NCI-H1417 (cell line): ENCODE results near the gene HES1.
"Not testable (repeated sequence)": the region's sequence is repeated elsewhere in the genome, so short reads cannot be mapped to it uniquely, and the experiment has no call there.

Experiments
- DNase-seq, 3 experiments: peaks; one replicate each; lab custom pipeline; 2025; lab: John Stamatoyannopoulos, UW

Gene HES1

DNA sequence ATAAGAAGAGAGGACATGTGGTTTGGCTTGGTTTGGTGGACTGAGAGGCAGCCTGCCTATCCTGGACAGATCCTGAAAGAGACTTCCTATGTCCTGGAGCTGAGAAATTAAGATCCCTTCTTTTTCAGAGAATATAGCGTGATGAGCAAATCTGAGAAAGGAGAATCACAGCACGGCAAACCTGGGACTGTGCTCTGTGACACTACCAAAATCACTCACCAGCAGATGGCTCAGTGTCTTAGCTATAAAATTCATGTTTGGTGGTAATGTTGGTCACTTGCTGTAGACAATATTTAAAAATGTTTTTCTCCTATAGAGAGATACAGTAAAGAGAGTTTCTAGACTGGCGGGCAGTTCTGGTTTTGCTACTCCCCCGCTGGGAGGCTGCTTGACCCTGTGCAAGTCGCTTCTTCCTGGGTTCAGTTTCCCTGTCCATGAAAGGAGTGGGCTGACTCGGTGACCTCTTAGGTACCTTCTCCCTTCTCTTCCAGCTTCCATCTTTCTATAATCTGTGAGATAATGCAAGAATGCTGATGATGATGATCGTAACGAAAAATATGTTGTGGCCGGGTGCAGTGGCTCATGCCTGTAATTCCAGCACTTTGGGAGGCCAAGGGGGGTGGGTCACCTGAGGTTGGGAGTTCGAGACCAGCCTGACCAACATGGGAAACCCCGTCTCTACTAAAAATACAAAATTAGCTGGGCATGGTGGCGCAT lies 7.6 kb upstream of the HES1 start:
- DNase-seq: no peak

GRCh38 chr3:194128919-194129295 lies 7.0 kb upstream of the HES1 start:
- not testable (repeated sequence) for DNase-seq

DNA sequence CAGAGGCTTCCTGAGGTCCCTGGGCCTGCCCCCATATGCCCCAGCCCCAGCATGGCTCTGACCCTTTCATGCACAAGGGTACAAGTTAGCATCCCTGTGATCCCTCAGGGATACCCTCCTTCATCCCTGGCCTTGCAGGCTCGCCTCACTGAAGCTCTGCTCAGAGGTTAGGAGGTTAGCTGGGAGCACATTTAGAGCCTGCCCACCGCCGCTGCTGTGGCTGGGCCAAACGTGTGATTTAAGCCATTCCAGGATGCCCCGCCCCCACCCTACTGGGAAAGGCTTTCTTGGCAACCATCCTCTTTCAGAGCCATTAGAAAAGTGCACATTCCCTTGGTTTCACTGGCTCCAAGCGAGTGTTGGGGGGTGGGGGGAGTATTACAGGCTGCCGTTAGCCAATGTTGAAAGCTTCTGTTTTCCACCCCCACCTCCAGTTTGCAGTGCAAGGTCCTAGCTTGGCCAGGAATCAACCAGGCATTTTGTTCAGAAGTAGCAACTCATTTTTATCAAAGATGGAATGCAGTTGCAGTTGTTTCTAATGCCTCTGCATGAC lies 6.3 kb upstream of the HES1 start:
- DNase-seq: no peak

DNA sequence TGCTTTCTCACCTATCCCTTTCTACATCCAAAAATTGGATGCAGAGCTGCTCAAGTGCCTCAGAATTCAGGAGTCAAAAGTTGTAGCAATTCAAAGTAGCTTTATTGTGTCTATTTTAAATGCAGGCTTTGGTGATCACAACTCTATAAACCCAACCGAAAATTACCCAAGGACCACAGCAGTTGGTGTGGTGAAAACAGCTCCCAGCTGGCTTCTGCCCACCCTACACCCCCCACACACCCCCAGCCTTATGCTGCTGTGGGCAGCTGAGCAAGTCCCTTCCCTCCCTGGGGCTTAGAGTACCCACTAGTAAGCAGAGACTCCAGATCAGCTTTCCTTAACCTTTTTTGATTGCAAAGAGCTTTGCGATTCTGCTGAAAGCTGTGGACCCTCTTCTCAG lies 5.8 kb upstream of the HES1 start:
- no peak for DNase-seq

DNA sequence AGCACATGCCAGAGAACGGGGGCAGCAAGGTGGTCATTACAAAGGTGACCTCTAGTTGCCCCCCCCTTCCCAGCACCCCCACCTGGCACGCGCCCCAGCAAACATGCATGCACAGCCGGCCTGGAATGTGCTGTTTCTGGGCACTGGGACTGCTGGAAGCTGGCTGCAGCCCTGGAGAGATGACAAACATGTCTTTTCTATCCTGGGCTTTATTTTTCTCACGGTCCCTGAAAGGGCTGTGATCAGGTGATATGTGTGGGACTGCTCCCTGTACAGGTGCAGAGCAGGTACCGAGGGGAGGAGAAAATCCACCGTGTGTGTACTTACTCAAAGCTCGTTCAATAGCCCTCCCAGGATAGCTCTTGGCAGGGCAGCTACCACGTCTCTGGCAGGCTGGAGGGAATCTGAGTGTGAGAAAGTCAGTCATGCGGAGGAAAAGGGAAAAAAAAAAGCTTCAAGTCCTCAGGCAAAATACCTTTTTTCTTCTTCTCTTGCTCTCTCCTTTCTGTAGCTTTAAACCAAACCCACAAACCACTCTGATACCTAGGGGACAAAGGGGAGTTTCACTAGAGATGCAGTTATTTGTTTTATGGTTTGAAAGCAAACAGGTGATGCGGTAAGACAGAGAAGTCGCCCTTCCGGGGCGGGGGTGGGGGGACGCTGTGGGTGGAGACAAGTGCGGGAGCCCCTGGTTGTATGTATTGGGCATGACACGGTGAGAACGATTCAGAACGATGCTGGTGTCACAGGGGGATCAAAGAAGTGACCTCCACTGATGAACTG lies 5.0 kb upstream of the HES1 start:
- DNase-seq: peak; percentile 76 to 95 (median 88)

- peak in 1 of 3 experiments; percentile 45 for DNase-seq
Observed at GRCh38 chr3:194132465-194133286, 3.3 kb upstream of the HES1 start.

- DNase-seq: peak in 2 of 3 experiments; percentile 77 to 84
Observed at GRCh38 chr3:194133661-194134230, 2.2 kb upstream of the HES1 start.

DNA sequence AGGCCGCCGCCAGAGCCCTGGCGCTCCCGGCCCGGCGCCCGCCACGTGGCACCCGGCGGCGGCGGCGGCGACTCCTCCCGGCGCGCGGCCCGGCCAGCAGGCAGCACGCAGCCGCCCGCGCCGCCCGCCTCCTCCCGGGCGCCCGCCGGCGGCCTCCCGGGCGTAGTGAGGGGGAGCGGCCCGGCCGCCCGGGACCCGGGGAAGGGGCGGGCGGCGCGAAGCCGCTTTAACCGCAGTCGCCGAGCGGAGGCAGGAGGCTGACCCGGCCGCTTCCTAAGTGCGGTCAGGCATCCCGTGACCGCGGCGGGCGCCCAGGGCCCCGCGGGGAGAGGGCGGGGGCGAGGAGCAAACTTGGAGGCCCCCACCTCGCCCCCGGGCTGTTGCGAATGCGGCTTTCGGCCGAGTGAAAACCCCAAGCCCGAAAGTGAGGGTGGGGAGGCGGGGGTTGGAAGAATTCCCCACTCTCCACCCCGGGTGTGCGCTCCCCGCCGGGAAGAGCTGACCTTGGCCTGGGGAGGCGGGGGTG lies 1.7 kb upstream of the HES1 start:
- peak in 1 of 3 experiments; percentile 46 for DNase-seq

DNA sequence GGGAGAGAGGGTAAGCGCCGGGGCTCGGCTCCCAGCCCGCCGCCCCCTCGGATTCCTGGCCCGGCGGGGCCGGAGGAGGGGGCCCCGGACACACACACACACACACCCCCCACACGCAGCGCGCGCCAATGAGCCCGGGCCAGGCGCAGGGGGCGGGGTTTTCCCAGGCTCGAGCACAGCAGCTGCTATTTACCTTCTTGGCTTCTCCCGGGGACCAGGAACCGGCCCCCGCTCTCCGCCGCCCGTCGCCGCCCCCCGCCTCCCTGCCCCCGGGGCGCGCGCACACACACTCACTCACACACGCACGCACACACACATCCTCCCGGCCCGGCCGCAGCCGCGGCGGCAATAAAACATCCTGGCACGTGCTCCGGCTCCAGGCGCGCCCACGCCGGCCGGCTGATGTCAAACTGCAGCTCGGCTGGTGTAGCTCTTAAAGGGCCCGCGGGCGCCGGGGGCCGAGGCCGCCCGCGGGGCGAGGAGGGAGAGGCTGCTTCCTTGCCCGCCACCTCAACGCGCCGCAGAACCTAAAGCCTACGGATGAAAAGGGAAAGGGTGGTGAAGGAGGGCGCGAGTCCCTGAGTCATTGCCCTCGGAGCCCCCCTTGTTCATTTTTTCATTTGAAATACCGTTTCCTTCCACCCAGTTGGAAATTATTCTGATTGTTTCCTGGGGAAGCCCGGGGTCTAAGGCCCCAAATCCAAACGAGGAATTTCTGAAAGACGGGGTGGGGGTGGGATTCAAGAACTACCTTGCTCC lies 1.0 kb upstream of the HES1 start:
- DNase-seq: peak; percentile 85 to 99 (median 98)

DNA sequence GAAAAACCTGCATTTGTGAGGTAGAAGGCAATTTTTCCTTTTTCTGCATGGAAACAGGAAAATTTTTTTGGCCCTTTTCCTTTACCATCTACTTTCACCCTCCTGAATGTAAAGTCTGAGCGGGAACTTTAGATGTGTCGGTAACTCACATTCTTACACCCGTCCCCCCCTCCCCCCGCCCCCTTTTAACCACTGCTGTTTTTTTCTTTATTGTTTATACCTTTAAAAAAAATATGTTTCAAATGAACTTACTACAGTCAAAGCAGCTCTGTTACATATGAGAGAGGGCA lies 487 bp upstream of the HES1 start:
- no peak for DNase-seq

- no peak for DNase-seq
Observed at GRCh38 chr3:194136519-194137007, 615 bp downstream of the HES1 start.

DNA sequence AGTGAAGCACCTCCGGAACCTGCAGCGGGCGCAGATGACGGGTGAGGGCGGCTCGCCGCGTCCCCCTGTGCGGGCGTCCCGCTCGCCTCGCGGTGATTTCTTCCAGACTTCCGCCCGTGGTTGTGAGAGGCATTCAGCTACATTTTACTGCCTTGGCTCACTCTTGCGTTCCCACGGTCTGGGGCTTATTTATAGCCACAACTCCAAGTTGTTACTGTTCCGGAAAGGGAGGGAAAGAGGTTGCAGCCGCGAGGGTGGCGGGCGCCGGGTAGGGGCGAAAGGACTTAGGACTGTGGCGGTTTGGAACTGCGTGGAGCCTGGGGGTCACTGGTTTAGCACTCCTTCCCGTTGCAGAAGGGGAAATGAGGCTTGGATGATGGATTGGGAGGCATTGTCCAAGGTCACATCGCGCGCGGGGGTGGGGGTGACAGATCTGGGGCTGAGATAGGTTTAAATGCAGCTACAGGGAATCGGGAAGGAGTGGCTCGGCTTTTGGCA lies 1.1 kb downstream of the HES1 start:
- peak in 2 of 3 experiments; percentile 77 to 82 for DNase-seq

- DNase-seq: peak; percentile 28 to 89 (median 85)
Observed at GRCh38 chr3:194137506-194138474, 1.8 kb downstream of the HES1 start.

DNA sequence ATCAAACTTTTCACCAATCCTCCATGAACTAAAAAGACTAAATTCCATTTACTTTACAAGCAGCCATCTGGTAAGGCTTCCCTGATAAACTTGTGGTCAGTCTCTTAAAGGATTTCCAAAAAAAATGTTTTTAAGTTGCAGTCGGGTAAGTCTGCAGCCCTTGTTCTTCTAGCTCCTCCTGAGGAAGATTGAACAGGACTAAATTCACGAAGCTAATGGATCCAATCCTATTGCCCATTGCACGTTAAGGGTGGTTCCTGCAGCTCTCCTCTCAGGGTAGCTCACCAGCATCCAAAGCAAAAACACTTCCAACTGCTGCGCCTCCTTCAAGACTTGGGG lies 2.8 kb downstream of the HES1 start:
- no peak for DNase-seq

- peak in 1 of 3 experiments; percentile 23 for DNase-seq
Observed at GRCh38 chr3:194139071-194139813, 3.3 kb downstream of the HES1 start.

- peak in 1 of 3 experiments; percentile 40 for DNase-seq
Observed at GRCh38 chr3:194139814-194140391, 4.0 kb downstream of the HES1 start.

GRCh38 chr3:194140520-194141414 lies 4.8 kb downstream of the HES1 start:
- peak in 2 of 3 experiments; percentile 89 to 93 for DNase-seq
